ENCODE results near the gene APOM.
A peak's percentile ranks its signal among the peaks of the same experiment; 100 is the strongest.

The APOM gene

DNA sequence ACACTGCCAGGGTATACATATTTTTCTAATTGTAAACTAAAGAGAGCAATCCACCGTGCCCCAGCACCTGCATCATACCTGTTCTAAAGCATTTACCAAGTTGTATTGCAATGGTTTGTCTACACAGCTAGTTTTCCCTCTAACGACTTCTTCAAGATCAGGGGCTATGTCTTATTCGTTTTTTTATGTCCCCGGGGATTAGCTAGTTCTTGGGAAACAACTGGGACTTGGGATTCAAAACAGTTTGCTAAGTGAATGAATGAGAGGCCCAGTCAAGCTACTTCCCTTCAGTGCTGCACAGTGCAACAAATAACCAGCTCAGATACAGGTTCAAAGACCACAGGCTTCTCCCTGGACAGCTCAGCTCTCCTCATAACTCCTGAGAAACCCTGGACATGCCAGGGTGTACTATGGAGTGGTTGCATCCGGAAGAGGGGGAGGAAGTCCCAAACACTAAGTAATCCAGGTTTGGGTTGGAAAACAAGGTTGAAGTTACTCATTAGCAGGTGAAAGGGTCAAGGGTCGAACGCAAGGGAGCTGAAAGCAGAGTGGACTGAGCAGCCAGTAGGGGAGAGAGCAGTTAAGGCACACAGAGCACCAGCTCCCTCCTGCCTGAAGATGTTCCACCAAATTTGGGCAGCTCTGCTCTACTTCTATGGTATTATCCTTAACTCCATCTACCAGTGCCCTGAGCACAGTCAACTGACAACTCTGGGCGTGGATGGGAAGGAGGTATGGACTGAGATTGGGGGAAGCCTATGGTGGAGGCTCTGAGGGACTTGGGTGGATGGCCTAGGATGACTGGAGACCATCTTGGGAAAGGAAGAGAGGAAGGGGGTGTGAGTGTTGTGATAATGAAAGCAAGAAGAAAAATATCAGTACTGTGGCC lies at the start of gene APOM:
TSS of gene APOM (plus strand) at position 546 of the 889 bp plus-strand sequence. CDS start at position 619, 73 bp downstream.
- DNase-seq (ENCODE audit: extremely low spot score, insufficient read length, low read depth) (no peak), FAIRE-seq (no peak)

GRCh38 chr6:31607317-31607716 lies 48.4 kb upstream of the APOM start:
- FAIRE-seq (no peak), DNase-seq (ENCODE audit: extremely low spot score, insufficient read length, low read depth) (no peak)

- no peak for FAIRE-seq
These were observed 45.9 kb upstream of the APOM start for GRCh38 chr6:31609519-31610406.

GRCh38 chr6:31610968-31611367 lies 44.7 kb upstream of the APOM start:
- FAIRE-seq (no peak), DNase-seq (ENCODE audit: extremely low spot score, insufficient read length, low read depth) (no peak)

More at GRCh38 chr6:31609519-31610406, 45.9 kb upstream of the APOM start:
- no peak for DNase-seq (ENCODE audit: extremely low spot score, insufficient read length, low read depth)

- FAIRE-seq = peak; percentile 78
- peak; percentile 43 for DNase-seq (ENCODE audit: extremely low spot score, insufficient read length, low read depth)
These were observed 41.5 kb upstream of the APOM start for GRCh38 chr6:31614075-31614619.

DNA sequence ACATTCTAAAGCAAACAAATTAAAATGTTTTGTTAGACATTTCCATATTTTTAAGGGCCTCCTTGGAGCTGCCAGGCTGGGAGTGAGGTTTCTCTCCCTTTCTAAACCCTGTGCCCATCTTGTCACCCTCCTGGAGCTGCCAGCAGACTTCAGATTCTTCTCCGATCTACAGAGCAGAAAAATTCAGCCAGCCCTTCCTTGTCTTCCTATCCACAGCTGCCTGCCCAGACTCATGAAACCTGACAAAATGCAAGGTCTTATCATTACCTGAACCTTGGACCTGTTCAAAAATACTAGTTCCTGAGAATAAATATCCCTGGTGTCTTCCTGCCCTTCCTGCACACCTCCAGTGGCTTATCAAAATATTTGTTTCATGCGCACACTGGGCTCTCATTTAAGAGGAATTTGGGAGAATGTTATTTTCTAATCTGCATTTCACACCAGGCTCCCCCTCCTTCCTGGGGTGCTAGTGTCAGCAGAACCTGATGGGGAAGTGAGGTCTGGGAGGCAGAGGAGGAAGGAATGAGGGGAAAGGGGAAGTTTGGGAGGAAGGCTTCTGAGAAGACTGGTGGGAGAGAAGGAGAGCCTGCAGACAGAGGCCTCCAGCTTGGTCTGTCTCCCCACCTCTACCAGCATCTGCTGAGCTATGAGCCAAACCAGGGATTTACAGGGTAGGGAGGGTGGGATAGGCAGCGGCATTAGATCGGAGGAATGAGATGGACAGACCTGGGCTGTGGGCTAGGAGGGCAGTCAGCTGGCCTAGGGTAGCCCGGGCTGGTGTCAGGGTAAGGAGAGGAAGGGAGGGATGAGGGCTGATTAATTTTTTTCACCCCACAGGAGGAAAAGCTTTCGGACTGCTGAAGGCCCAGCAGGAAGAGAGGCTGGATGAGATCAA lies 40.8 kb upstream of the APOM start, which contains the start of gene AIF1:
TSS of gene AIF1 (plus strand) at position 551 of the 895 bp plus-strand sequence. CDS start at position 647, 96 bp downstream.
- no peak for DNase-seq (ENCODE audit: extremely low spot score, insufficient read length, low read depth)
- no peak for FAIRE-seq

- FAIRE-seq (no peak), DNase-seq (ENCODE audit: extremely low spot score, insufficient read length, low read depth) (no peak)
These were observed 39.9 kb upstream of the APOM start for GRCh38 chr6:31615748-31616147.

DNA sequence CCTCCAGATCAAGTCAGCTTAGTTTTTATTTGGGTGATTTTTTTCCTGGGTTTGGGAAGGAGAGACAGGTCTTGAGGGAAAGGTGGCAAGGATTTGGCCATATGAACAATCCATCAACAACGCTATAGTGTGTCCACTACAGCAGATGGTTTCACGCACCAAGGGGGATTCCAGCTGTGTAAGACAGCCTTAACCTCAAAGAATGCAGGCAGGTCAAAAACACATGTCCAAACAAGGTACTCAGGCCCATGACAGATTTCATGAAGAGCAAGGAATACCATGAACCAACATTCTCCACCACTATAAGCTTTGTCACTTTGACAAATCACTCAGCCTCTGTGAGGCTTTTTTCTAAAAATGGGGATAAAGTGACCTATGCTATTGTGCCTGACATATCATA lies 38.7 kb upstream of the APOM start:
- no peak for DNase-seq (ENCODE audit: extremely low spot score, insufficient read length, low read depth)
- FAIRE-seq = no peak

DNA sequence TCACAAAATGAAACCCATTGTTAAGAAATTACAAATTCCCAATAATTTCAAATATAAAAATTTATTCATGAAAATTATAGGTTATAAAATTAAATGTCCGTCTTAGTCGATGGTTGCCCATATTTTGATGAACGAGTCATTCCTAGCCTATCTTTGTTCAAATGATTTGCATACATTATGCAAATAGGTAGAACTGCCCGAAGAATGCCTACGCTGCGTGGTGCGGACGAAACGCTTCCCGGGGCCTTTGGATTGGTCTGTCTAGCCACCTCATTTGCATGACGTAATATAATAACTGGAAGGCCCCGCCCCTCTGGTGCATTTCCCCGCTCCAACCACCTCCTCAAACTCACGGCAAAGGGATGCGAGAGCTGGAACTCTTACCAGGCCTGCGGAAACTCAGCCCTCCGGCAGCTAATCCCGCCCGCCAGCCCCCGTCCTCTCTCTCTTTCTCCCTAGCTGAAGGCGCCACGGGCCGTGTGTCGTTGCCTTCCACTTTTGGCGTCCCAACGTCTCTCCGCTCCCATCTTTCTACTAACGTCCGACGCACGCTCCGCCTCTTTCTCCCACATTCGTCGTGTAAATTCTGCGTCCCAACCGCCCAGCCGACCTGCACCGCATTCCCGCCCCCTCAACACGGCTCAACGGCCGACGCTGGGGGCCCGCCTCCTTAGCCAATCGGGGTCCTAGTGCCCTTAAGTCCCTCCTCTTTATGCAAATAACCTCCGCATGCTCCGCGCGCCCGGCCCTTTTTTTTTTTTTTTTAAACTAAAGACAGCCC lies 35.7 kb upstream of the APOM start:
- FAIRE-seq (peak; percentile 98), DNase-seq (ENCODE audit: extremely low spot score, insufficient read length, low read depth) (peak; percentile 74)

- DNase-seq (ENCODE audit: extremely low spot score, insufficient read length, low read depth) = peak; percentile 91
- no peak for FAIRE-seq
These were observed 34.9 kb upstream of the APOM start, which contains the start of gene PRRC2A for GRCh38 chr6:31620586-31621319. Gene PRRC2A, plus strand, starts transcription at chr6:31620715. Its CDS starts 2,075 bp downstream, at chr6:31622790.

- DNase-seq (ENCODE audit: extremely low spot score, insufficient read length, low read depth) = no peak
- no peak for FAIRE-seq
These were observed 34.3 kb upstream of the APOM start for GRCh38 chr6:31621320-31621939.

GRCh38 chr6:31621991-31622390 lies 33.7 kb upstream of the APOM start:
- no peak for FAIRE-seq
- no peak for DNase-seq (ENCODE audit: extremely low spot score, insufficient read length, low read depth)

GRCh38 chr6:31622684-31623091 lies 33.0 kb upstream of the APOM start:
- no peak for DNase-seq (ENCODE audit: extremely low spot score, insufficient read length, low read depth)
- no peak for FAIRE-seq

GRCh38 chr6:31624070-31624469 lies 31.6 kb upstream of the APOM start:
- FAIRE-seq (no peak), DNase-seq (ENCODE audit: extremely low spot score, insufficient read length, low read depth) (no peak)

DNA sequence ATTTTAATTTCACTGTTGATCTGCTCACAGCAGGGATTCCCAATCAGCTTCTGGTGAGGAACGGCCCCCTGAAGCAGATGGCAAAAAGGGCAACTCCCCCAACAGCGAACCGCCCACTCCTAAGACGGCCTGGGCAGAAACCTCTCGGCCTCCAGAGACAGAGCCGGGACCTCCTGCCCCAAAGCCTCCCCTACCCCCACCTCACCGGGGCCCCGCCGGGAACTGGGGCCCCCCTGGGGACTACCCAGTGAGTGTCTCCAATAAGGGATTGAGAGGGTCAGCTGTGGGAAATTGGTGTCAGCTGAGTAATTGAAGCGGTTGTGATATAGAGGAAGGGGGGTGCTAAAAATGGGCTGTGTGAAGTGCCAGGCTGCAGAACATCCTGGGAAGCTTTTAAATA lies 28.7 kb upstream of the APOM start:
- FAIRE-seq (no peak), DNase-seq (ENCODE audit: extremely low spot score, insufficient read length, low read depth) (no peak)

- DNase-seq (ENCODE audit: extremely low spot score, insufficient read length, low read depth) (no peak), FAIRE-seq (no peak)
These were observed 27.9 kb upstream of the APOM start for GRCh38 chr6:31627690-31628287.

GRCh38 chr6:31629014-31629413 lies 26.7 kb upstream of the APOM start:
- DNase-seq (ENCODE audit: extremely low spot score, insufficient read length, low read depth) = no peak
- FAIRE-seq = no peak
